RWPE2 (cell line): ENCODE results near the gene EVA1A.

Experiments
- ATAC-seq: fragments of 200-7000 bp; cut with Tn5 transposase; 3 replicates; pipeline ENCODE4 v1.9.1; 2021; ENCODE audit warnings: low read depth
- DNase-seq: peaks from one replicate; pipeline ENCODE4 v3.0.0-alpha.2; 2020; ENCODE audit warnings: low spot score
- H3K27ac ChIP-seq: fragments of 450-650 bp; 2 replicates; pipeline ENCODE4 v1.5.1; 2017; ENCODE audit warnings: mild to moderate bottlenecking; ENCODE audit not compliant: poor library complexity, severe bottlenecking
- H3K27me3 ChIP-seq: fragments of 250-450 bp; sonication (Bioruptor Pico); 2 replicates; pipeline ENCODE4 v1.5.1; 2021; ENCODE audit warnings: mild to moderate bottlenecking, moderate library complexity; ENCODE audit not compliant: insufficient read depth, poor library complexity, severe bottlenecking
- H3K36me3 ChIP-seq: fragments of 250-450 bp; sonication (Bioruptor Pico); 2 replicates; pipeline ENCODE4 v1.5.1; 2020; ENCODE audit warnings: low read depth, mild to moderate bottlenecking, moderate library complexity
- H3K4me1 ChIP-seq: fragments of 250-450 bp; sonication (Bioruptor Pico); 2 replicates; pipeline ENCODE4 v1.5.1; 2021; ENCODE audit warnings: mild to moderate bottlenecking, moderate library complexity; ENCODE audit not compliant: insufficient read depth, poor library complexity, severe bottlenecking
- H3K4me3 ChIP-seq: fragments of 250-450 bp; sonication (Bioruptor Pico); 2 replicates; pipeline ENCODE4 v1.5.1; 2021; ENCODE audit warnings: mild to moderate bottlenecking, moderate library complexity; ENCODE audit not compliant: severe bottlenecking
- H3K9me3 ChIP-seq: fragments of 250-450 bp; sonication (Bioruptor Pico); 2 replicates; pipeline ENCODE4 v1.5.1; 2021; ENCODE audit warnings: mild to moderate bottlenecking, moderate library complexity; ENCODE audit not compliant: severe bottlenecking
- CTCF ChIP-seq: fragments of 450-650 bp; IDR thresholded peaks from one replicate; pipeline ENCODE4 v1.5.1; 2017; ENCODE audit warnings: mild to moderate bottlenecking, moderate library complexity; ENCODE audit not compliant: poor library complexity, severe bottlenecking

The EVA1A gene

DNA sequence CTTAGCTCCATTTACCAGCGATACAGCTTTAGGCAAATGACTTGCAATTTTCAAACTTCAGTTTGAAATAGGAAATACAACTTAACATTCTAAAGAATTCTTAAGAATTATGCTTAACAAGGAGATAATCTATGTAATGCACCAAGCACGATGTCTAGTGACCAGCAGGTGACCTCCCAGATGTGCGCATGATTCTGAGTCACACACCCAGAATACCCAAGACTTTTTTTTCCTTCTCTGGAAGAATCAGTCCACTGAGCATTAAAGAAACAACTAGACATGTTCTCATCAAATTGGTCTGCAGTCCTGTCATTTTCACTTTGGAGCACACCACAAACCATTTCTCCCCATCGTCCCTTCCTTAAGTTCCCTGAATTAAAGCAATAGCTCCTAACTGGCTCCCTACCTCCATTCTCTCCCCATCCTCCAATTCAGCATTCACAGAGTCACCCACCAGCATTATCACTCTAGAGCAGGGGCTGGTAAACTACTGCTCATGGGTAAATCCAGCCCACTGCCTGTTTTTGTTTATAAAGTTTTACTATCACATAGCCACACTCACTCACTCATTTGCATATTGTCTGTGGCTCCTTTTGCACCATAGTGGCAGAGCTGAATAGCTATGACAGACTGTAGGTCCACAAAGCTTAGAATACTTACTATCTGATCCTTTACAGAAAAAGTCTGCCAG, 13.2 kb downstream of the EVA1A start:
- TF ChIP-seq CTCF = no peak
- DNase-seq (no peak), ATAC-seq (no peak)
- Histone ChIP-seq H3K9me3 (no peaks in the 10 kb centered on the region), H3K36me3 (no peaks in the 10 kb centered on the region), H3K4me3 (no peak overlapping the region), H3K27me3 (no peaks in the 10 kb centered on the region), H3K4me1 (no peaks in the 10 kb centered on the region), H3K27ac (no peak overlapping the region)

DNA sequence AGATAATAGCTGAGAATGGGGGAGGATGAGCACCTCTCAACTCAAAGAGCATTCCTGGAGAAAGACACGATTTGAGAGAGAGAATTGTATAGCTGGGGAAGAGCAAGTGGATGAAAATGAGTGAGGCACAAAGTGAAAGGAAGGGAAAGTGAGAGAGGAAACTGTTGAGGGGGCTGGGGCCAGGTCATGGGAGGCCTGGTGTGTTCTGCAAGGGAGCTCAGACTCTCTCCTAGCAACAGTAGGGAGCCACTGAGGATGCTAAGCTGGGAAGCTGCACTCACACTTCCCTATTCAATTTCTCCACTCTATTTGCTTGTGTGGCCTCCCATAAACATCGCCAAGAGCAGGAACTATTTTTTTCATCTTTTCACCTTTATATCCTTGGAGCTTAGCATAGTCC, 14.8 kb downstream of the EVA1A start:
- Histone ChIP-seq H3K4me1 (no peaks in the 10 kb centered on the region), H3K27me3 (no peaks in the 10 kb centered on the region), H3K27ac (no peak overlapping the region), H3K36me3 (no peaks in the 10 kb centered on the region), H3K4me3 (no peak overlapping the region), H3K9me3 (no peaks in the 10 kb centered on the region)
- no peak for TF ChIP-seq CTCF
- DNase-seq = no peak
- ATAC-seq = no peak

DNA sequence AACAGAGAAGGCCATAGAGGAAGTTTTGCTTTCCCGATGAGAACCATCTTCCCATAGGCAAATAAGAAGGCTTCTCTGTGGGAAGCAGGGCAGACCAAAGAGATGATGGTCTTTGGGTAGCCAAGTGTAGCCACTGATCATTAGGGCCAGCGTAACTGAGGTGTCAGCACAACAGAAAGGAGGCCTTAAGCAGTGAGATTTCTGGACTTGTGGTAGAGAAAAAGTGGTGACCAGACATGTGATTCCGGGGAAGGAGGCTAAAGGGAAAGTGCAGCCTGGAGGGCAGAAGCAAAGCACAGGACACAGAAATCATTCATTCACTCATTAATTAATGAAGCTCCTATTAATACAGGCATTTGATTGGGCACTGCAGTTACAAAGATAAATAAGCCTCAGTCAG, 15.4 kb downstream of the EVA1A start:
- H3K27ac ChIP-seq = no peak overlapping the region
- no peak for DNase-seq
- ATAC-seq = no peak
- no peak overlapping the region for H3K4me3 ChIP-seq
- no peaks in the 10 kb centered on the region for H3K9me3 ChIP-seq
- H3K27me3 ChIP-seq = no peaks in the 10 kb centered on the region
- H3K36me3 ChIP-seq = no peaks in the 10 kb centered on the region
- H3K4me1 ChIP-seq = no peaks in the 10 kb centered on the region
- no peak for TF ChIP-seq CTCF

DNA sequence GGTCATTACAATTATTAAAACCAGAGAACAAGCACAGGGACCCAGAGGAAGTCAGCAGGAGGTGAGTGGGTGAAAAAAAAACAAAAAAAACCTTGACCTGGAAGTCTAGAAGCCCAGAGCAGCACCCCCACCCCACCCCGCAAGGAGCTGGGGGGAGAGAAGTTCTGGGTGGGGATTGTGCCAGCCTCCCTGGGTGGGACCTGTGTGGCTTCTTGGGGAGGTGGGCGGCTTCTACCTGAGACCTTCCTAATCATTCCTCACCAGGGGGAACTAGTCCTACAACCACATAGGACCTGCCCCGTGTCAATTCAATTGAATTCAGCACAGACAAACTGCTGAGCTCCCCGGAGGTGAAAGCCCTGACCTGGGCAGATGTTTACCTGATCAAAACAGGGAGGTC, 17.3 kb downstream of the EVA1A start:
- ATAC-seq = no peak
- no peak for TF ChIP-seq CTCF
- DNase-seq = no peak

DNA sequence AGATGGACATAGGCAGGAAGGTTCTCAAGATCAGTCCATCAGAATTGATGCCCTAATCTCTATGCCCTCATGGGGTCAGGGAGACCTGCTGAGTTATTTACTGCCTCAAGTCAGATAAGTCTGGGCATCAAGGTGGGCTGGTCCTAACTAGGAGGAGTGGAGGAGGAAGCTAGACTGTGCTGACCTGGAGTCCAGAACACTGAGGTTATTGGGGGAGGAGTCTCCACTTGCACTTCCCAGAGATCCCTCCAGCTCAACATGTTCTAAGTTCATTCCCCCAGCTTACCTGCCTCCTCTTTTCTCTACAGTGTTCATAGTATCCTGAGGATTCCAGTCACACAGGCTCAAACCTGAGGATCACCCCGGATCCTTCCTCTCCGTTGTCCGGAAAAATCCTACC, 19.3 kb downstream of the EVA1A start:
- Histone ChIP-seq H3K9me3 (no peaks in the 10 kb centered on the region), H3K36me3 (no peaks in the 10 kb centered on the region), H3K4me3 (no peak overlapping the region), H3K27ac (no peak overlapping the region), H3K27me3 (no peaks in the 10 kb centered on the region), H3K4me1 (no peaks in the 10 kb centered on the region)
- TF ChIP-seq CTCF = no peak
- DNase-seq (no peak), ATAC-seq (no peak)

More for the DNA sequence above, 17.3 kb downstream of the EVA1A start:
- H3K9me3 ChIP-seq = no peaks in the 10 kb centered on the region
- no peaks in the 10 kb centered on the region for H3K4me1 ChIP-seq
- H3K27ac ChIP-seq = no peak overlapping the region
- no peaks in the 10 kb centered on the region for H3K36me3 ChIP-seq
- no peaks in the 10 kb centered on the region for H3K27me3 ChIP-seq
- no peak overlapping the region for H3K4me3 ChIP-seq
